ENCODE measurements around the gene PTPRO.

- no peak for TF ChIP-seq CTCF (IDR thresholded peaks at IDR 0.05)
- no peak for TF ChIP-seq POLR2A (IDR thresholded peaks at IDR 0.05)
Measured at GRCh38 chr12:15525441-15525840, 203.1 kb downstream of the PTPRO start.

Measured in Peyer's patch (tissue), 4 donors.